Measurements from ENCODE around the gene CABYR.

DNA sequence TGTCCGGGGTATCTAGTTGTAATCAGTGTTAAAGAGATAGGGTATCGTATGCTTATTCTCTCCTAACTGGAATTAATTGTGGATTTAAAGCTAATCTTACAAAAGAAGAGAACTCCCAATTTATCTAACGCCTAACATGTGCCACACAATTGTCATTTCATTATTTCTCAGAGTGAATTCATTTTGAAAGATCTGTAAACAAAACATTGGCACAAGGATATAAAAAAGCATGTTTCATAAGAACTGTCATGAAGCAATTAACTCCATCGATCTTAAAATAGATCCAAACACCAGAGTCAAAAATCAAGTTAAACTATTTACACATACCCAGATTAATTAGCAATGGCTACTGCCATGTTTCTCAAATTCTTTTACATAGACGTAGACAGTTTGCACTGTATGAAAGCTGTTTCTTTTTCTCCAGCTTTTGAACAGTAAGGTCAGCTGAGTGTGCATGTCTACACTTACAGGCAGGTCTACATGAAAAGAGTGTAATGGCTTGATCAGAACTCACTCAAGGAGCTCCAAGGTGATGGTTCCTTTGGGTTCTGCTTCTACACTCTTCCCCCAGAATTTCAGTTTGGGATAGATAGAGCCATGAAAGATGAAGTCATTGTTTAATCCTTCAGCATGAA is 38.8 kb downstream of the CABYR start:
- TF ChIP-seq CREB1 (IDR thresholded peaks at IDR 0.05; ENCODE audit: low read depth) (no peak), EP300 (IDR thresholded peaks at IDR 0.05; ENCODE audit: borderline replicate concordance) (no peak), YY1 (IDR thresholded peaks at IDR 0.05; ENCODE audit: low read depth) (no peak), ZBTB7A (IDR thresholded peaks at IDR 0.05; ENCODE audit: low read depth) (no peak), MAX (IDR thresholded peaks at IDR 0.05) (no peak), CEBPB (IDR thresholded peaks at IDR 0.05) (no peak)

Data from Ishikawa (cell line).